K562 (cell line): Measurements from ENCODE around the gene TRNAU1AP. TPM values are rescaled to one million over a fixed set of nuclear protein-coding genes. Genes with fewer than 3 reads are reported as not detected.
A peak's percentile ranks its signal among the peaks of the same experiment; 100 is the strongest.

Experiments used
- BCL6 ChIP-seq: fragments of 250-450 bp; sonication (Bioruptor Pico); IDR thresholded peaks from 2 replicates; pipeline ENCODE4 v1.4.0; 2020
- CEBPB ChIP-seq: fragments of 450-650 bp; IDR thresholded peaks from 2 replicates; pipeline ENCODE4 v1.6.1; 2016; ENCODE audit warnings: missing genetic modification characterization, missing compliant biosample characterization
- DMBX1 ChIP-seq: fragments of 250-450 bp; sonication (Bioruptor Pico); IDR thresholded peaks from 2 replicates; pipeline ENCODE4 v1.8.0; 2022; ENCODE audit warnings: inconsistent platforms, mild to moderate bottlenecking, moderate library complexity, borderline replicate concordance
- E2F6 ChIP-seq, 2 experiments: IDR thresholded peaks; 2 replicates each; pipeline ENCODE4 v1.6.1; 2011; ENCODE audit warnings: borderline replicate concordance in 1 of 2, control low read depth in 1 of 2, low read depth in 1 of 2, low read length in 1 of 2, mild to moderate bottlenecking in 1 of 2, mixed read lengths in 1 of 2, moderate library complexity in 1 of 2; ENCODE audit not compliant: insufficient read depth in 1 of 2, insufficient read length in 1 of 2, poor library complexity in 1 of 2, severe bottlenecking in 1 of 2; ENCODE audit errors: extremely low read depth in 1 of 2
- ELK1 ChIP-seq: sonication (generic); formaldehyde crosslinking; IDR thresholded peaks from 2 replicates; pipeline ENCODE4 v1.8.1; 2022; ENCODE audit warnings: missing genetic modification reagents
- JUNB ChIP-seq: fragments of 450-650 bp; formaldehyde crosslinking; conservative IDR thresholded peaks from 2 replicates; pipeline ENCODE4 v1.4.0; 2020; ENCODE audit warnings: mild to moderate bottlenecking
- KAT2B ChIP-seq: IDR thresholded peaks from one replicate; pipeline ENCODE4 v1.6.1; 2012; ENCODE audit warnings: low read depth, mild to moderate bottlenecking, control low read depth, inconsistent platforms, low read length, moderate library complexity
- MCM5 ChIP-seq: fragments of 450-650 bp; IDR thresholded peaks from 2 replicates; pipeline ENCODE4 v1.6.1; 2016; ENCODE audit warnings: low read depth
- MEIS2 ChIP-seq: fragments of 450-650 bp; IDR thresholded peaks from 2 replicates; pipeline ENCODE4 v1.6.1; 2014; ENCODE audit warnings: mild to moderate bottlenecking; ENCODE audit not compliant: partially characterized antibody
- NFIX ChIP-seq: fragments of 250-450 bp; sonication (Bioruptor Pico); IDR thresholded peaks from 2 replicates; pipeline ENCODE4 v1.4.0; 2020; ENCODE audit warnings: low read depth, mild to moderate bottlenecking, moderate library complexity
- RBM25 ChIP-seq: fragments of 200-400 bp; formaldehyde crosslinking; IDR thresholded peaks from 2 replicates; pipeline ENCODE4 v1.6.1; 2018; ENCODE audit warnings: low read length, low read depth, moderate library complexity; ENCODE audit not compliant: severe bottlenecking
- SUPT5H ChIP-seq: fragments of 450-650 bp; IDR thresholded peaks from 2 replicates; pipeline ENCODE4 v1.6.1; 2016
- TEAD2 ChIP-seq: fragments of 450-650 bp; IDR thresholded peaks from 2 replicates; pipeline ENCODE4 v1.6.1; 2016; ENCODE audit warnings: missing genetic modification characterization, control low read depth, missing compliant biosample characterization
- USF1 ChIP-seq: sonication (generic); formaldehyde crosslinking; IDR thresholded peaks from 2 replicates; pipeline ENCODE4 v1.9.0; 2022; ENCODE audit warnings: mild to moderate bottlenecking, missing genetic modification reagents
- ZBTB11 ChIP-seq, 3 experiments: fragments of 200-800 bp in 1 of 3; fragments of 250-450 bp in 1 of 3; fragments of 450-650 bp in 1 of 3; sonication (Bioruptor Pico) in 1 of 3; sonication (Bioruptor generic) in 1 of 3; formaldehyde crosslinking in 1 of 3; IDR thresholded peaks; 2 replicates each; pipeline versions ENCODE4 v1.6.1 to v1.8.0; 2016 to 2022; ENCODE audit warnings: mild to moderate bottlenecking in 2 of 3, missing genetic modification characterization in 2 of 3, missing compliant biosample characterization in 1 of 3, moderate library complexity in 1 of 3
- ZBTB5 ChIP-seq: fragments of 450-650 bp; IDR thresholded peaks from 2 replicates; pipeline ENCODE4 v1.6.1; 2017; ENCODE audit warnings: antibody characterized with exemption
- ZNF23 ChIP-seq: fragments of 250-450 bp; sonication (Bioruptor Pico); IDR thresholded peaks from 2 replicates; pipeline ENCODE4 v1.4.0; 2020; ENCODE audit warnings: mild to moderate bottlenecking
- ZNF24 ChIP-seq: fragments of 450-650 bp; IDR thresholded peaks from 2 replicates; pipeline ENCODE4 v1.6.1; 2016
- ZNF354B ChIP-seq: fragments of 250-450 bp; sonication (Bioruptor Pico); IDR thresholded peaks from 2 replicates; pipeline ENCODE4 v1.4.0; 2020
- polyA plus RNA-seq, 8 experiments: library from polyadenylated mRNA; depleted of rRNA in 4 of 8; stranded (reverse) in 5 of 8; unstranded in 3 of 8; fragments of >200 nt; fragmentation: Nextera tagmentation in 2 of 8; fragmentation: Illumina TruSeq in 1 of 8; extraction: Ambion mirVana in 2 of 8; extraction: Trizol in 1 of 8; gene quantifications; 2 replicates each; pipeline versions ENCODE4 v1.2.1 to v1.2.3, GENCODE V29; 2011 to 2014; ENCODE audit warnings: inconsistent platforms in 1 of 8, missing spikeins in 1 of 8
- total RNA-seq, 7 experiments: library from RNA; depleted of rRNA in 6 of 7; stranded (reverse); fragments of >200 nt in 6 of 7; fragmentation: Illumina TruSeq in 2 of 7; extraction: Trizol in 2 of 7; gene quantifications; 2 replicates each; pipeline versions ENCODE4 v1.2.1 to v1.2.3, GENCODE V29; 2011 to 2021; ENCODE audit warnings: low replicate concordance in 1 of 7

TRNAU1AP gene
- total and polyA plus RNA-seq, 9 of the 15 experiments (the other 6 are each of a cell fraction or from before 2014, with no cell fraction given), result 34.9 to 110 (median 46.3) TPM

- TF ChIP-seq USF1 (CRISPR knock-in tag) (no peak), ELK1 (CRISPR knock-in tag) (no peak), E2F6 (IDR thresholded peaks at IDR 0.05; ENCODE audit: borderline replicate concordance in 1 of 2, extremely low read depth in 1 of 2, insufficient read depth in 1 of 2, insufficient read length in 1 of 2, low read depth in 1 of 2, low read length in 1 of 2, poor library complexity in 1 of 2, severe bottlenecking in 1 of 2) (no peak), SUPT5H (peak; percentile 100), RBM25 (peak; percentile 92), BCL6 (CRISPR knock-in tag) (0 out of 2 replicates have a peak, but pooled peaks have one; percentile 44), JUNB (CRISPR knock-in tag) (0 out of 2 replicates have a peak, but pooled peaks have one; percentile 2), ZNF354B (CRISPR knock-in tag) (no peak), MCM5 (no peak), NFIX (CRISPR knock-in tag) (no peak), DMBX1 (CRISPR knock-in tag) (peak; percentile 16; the same call in 1 of the 2 replicates), ZNF23 (CRISPR knock-in tag) (no peak), ZNF24 (peak; percentile 45; the same call in 1 of the 2 replicates), TEAD2 (tag) (no peak), MEIS2 (peak; percentile 92), CEBPB (tag) (peak; percentile 74), ZBTB11 (CRISPR knock-in tag; IDR thresholded peaks at IDR 0.05) (no peak), ZBTB5 (no peak), KAT2B (no peak)
Observed at GRCh38 chr1:28505406-28506187, 47.3 kb upstream of the TRNAU1AP start, which contains the start of gene RCC1 (continued).
